ENCODE measurements around the gene HCN2. TPM values are rescaled to one million over a fixed set of nuclear protein-coding genes. Genes with fewer than 3 reads are reported as not detected.

The HCN2 gene
- total RNA-seq, 2 donors from 2014 or later = 0.14 to 8.5 TPM

GRCh38 chr19:638906-639252, 49.2 kb downstream of the HCN2 start:
- DNase-seq (ENCODE audit: low spot score) = no peak
- Histone ChIP-seq H3K4me1 (replicated peaks) (no peaks in the 10 kb centered on the region), H3K27me3 (replicated peaks; ENCODE audit: insufficient read depth) (no peaks in the 10 kb centered on the region), H3K36me3 (no peaks in the 10 kb centered on the region), H3K4me3 (peak overlapping the region; percentile 23 to 39), H3K27ac (no peak overlapping the region), H3K9me3 (no peaks in the 10 kb centered on the region)
- whole genome bisulfite sequencing = 58% methylated on average over 17 of the region's 17 CpGs
- intact Hi-C loops (cut with DNase I) = no loop called here
- TF ChIP-seq POLR2AphosphoS5 (IDR thresholded peaks at IDR 0.05) (no peak), POLR2A (IDR thresholded peaks at IDR 0.05) (no peak)
- TF ChIP-seq, protein P1, sequence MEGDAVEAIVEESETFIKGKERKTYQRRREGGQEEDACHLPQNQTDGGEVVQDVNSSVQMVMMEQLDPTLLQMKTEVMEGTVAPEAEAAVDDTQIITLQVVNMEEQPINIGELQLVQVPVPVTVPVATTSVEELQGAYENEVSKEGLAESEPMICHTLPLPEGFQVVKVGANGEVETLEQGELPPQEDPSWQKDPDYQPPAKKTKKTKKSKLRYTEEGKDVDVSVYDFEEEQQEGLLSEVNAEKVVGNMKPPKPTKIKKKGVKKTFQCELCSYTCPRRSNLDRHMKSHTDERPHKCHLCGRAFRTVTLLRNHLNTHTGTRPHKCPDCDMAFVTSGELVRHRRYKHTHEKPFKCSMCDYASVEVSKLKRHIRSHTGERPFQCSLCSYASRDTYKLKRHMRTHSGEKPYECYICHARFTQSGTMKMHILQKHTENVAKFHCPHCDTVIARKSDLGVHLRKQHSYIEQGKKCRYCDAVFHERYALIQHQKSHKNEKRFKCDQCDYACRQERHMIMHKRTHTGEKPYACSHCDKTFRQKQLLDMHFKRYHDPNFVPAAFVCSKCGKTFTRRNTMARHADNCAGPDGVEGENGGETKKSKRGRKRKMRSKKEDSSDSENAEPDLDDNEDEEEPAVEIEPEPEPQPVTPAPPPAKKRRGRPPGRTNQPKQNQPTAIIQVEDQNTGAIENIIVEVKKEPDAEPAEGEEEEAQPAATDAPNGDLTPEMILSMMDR (IDR thresholded peaks at IDR 0.05) = no peak

- DNase-seq (ENCODE audit: low spot score) = peak; percentile 93
These were observed 49.8 kb downstream of the HCN2 start, which contains the start of gene FGF22 for GRCh38 chr19:639253-640160. Gene FGF22 (plus strand): TSS chr19:639879. CDS start chr19:639926, 47 bp downstream.

DNA sequence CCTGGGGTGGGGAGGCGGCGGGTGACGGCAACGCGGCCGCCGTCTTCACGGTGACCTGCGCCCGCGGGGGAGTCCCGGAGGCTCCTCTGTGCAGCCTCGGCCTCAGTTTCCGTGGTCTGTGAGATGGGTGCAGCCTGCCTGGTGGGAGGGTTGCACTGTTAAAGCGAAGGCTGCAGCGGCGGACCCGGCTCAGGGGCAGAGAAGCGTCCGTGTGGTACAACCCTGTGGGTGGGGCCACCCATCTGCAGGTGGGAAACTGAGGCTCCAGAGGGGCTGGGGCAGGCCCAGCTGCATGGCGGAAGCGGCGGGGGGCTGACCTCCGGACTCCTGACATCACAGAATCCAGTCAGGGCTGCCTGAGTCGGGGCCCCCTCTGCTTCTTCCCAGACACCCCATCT, 50.5 kb downstream of the HCN2 start:
- Histone ChIP-seq H3K27ac (no peak overlapping the region), H3K9me3 (no peaks in the 10 kb centered on the region), H3K4me1 (replicated peaks) (no peaks in the 10 kb centered on the region), H3K4me3 (peak overlapping the region; percentile 35 to 39), H3K36me3 (no peaks in the 10 kb centered on the region), H3K27me3 (replicated peaks; ENCODE audit: insufficient read depth) (no peaks in the 10 kb centered on the region)
- no peak for DNase-seq (ENCODE audit: low spot score)
- TF ChIP-seq POLR2AphosphoS5 (IDR thresholded peaks at IDR 0.05) (no peak), POLR2A (IDR thresholded peaks at IDR 0.05) (no peak)
- TF ChIP-seq, protein P1 (IDR thresholded peaks at IDR 0.05) = no peak
- intact Hi-C loops (cut with DNase I) = no loop called here
- 51% methylated on average over 17 of the region's 25 CpGs for WGBS

More at GRCh38 chr19:639253-640160, 49.8 kb downstream of the HCN2 start, which contains the start of gene FGF22:
- Histone ChIP-seq H3K4me3 (peak within 1 kb of the TSS; percentile 35 to 39), H3K4me1 (replicated peaks) (no peaks in the 10 kb centered on the region), H3K27me3 (replicated peaks; ENCODE audit: insufficient read depth) (no peaks in the 10 kb centered on the region), H3K27ac (no peak within 1 kb of the TSS), H3K36me3 (no peaks in the 10 kb centered on the region), H3K9me3 (no peaks in the 10 kb centered on the region)
- 7% methylated on average over 74 of the region's 109 CpGs for WGBS
- TF ChIP-seq POLR2AphosphoS5 (IDR thresholded peaks at IDR 0.05) = no peak
- TF ChIP-seq, protein P1 (IDR thresholded peaks at IDR 0.05) = peak in 1 of 4 experiments; percentile 22
- intact Hi-C loops (cut with DNase I) = no loop called here

GRCh38 chr19:640606-641189, 51.0 kb downstream of the HCN2 start:
- Histone ChIP-seq H3K4me1 (replicated peaks) (no peaks in the 10 kb centered on the region), H3K36me3 (no peaks in the 10 kb centered on the region), H3K9me3 (no peaks in the 10 kb centered on the region), H3K27me3 (replicated peaks; ENCODE audit: insufficient read depth) (no peaks in the 10 kb centered on the region), H3K27ac (no peak overlapping the region), H3K4me3 (no peak overlapping the region)
- intact Hi-C loops (cut with DNase I) = no loop called here
- no peak for TF ChIP-seq POLR2A (IDR thresholded peaks at IDR 0.05)
- no peak for TF ChIP-seq POLR2AphosphoS5 (IDR thresholded peaks at IDR 0.05)
- TF ChIP-seq, protein P1 (IDR thresholded peaks at IDR 0.05) = no peak
- WGBS = 93% methylated on average over 23 of the region's 31 CpGs
- no peak for DNase-seq (ENCODE audit: low spot score)

All from prostate gland (tissue), 2 donors.